ENCODE measurements around the gene RHOV. TPM values are rescaled to one million over a fixed set of nuclear protein-coding genes. Genes with fewer than 3 reads are reported as not detected.
A peak's percentile ranks its signal among the peaks of the same experiment; 100 is the strongest.

RHOV gene
- total and polyA plus RNA-seq, 10 of the 15 experiments (the other 5 are each of a cell fraction or from before 2014, with no cell fraction given): 0.24 to 39.3 (median 9.3) TPM

DNA sequence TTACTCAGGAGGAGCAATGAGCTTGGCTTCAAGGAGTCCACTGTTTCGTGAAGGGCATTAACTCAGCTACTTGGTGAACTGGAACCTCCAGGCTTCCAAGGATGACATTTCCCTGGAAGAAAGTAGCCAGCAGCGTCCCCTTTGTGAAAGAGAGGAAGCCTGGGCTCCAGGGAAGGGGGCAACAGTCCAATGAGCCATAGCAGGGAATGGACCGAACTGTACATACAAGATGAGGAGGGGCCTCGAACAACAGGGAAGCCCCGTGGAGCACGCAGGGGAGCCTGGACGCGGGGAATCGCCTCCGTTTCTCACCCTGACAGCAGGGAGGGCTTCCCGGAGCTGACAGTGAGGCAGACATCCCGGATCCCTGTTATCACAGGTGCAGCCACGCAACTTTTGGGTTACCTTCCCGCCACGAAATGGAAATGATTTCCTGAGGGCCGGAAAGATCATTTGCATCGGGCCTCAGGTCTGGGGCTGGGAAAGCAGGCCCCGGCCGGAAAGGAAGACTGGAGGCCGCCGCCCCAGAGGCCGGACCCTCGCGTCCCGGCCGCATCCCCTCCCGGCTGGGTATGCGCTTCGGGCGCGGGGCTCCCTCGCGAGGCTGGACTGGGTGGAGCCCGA lies 30.7 kb downstream of the RHOV start:
- Histone ChIP-seq H2AFZ (ENCODE audit: control insufficient read depth, low read depth, low read length) (peak overlapping the region; percentile 86), H3K4me1 (ENCODE audit: control insufficient read depth, insufficient read depth, low read length) (peaks cover 26% of the 10 kb centered on the region), H3K27me3 (replicated peaks in 1 of 2; ENCODE audit: control insufficient read depth in 2 of 2, insufficient read depth in 2 of 2, low read length in 1 of 2) (peaks cover 1 to 3% of the 10 kb centered on the region in 2 experiments; a peak in 1 of 4 replicates), H3K36me3 (ENCODE audit: control insufficient read depth in 2 of 2, insufficient read depth in 2 of 2, low read length in 1 of 2) (no peaks in the 10 kb centered on the region), H3K79me2 (ENCODE audit: control insufficient read depth, insufficient read depth, low read length) (no peaks in the 10 kb centered on the region), H3K9me3 (replicated peaks; ENCODE audit: control insufficient read depth, insufficient read depth, low read length) (no peaks in the 10 kb centered on the region), H3K9ac (ENCODE audit: control insufficient read depth, insufficient read depth, low read length) (no peak overlapping the region), H3K4me3 (peak overlapping the region; percentile 75; the same call in 1 of the 2 replicates), H3K4me2 (ENCODE audit: control insufficient read depth, insufficient read depth) (peak overlapping the region; percentile 98; the same call in 1 of the 2 replicates), H4K20me1 (ENCODE audit: control insufficient read depth, insufficient read depth) (no peaks in the 10 kb centered on the region), H3K27ac (ENCODE audit: control insufficient read depth, insufficient read depth) (no peak overlapping the region)
- no peak for TF ChIP-seq BRCA1 (IDR thresholded peaks at IDR 0.05; ENCODE audit: low read depth, low read length)
- TF ChIP-seq SMC3 (IDR thresholded peaks at IDR 0.05; ENCODE audit: borderline replicate concordance, low read length): no peak
- TF ChIP-seq BHLHE40 (IDR thresholded peaks at IDR 0.05; ENCODE audit: borderline replicate concordance in 1 of 2, low read depth in 2 of 2, low read length in 1 of 2): no peak
- TF ChIP-seq, protein P1, sequence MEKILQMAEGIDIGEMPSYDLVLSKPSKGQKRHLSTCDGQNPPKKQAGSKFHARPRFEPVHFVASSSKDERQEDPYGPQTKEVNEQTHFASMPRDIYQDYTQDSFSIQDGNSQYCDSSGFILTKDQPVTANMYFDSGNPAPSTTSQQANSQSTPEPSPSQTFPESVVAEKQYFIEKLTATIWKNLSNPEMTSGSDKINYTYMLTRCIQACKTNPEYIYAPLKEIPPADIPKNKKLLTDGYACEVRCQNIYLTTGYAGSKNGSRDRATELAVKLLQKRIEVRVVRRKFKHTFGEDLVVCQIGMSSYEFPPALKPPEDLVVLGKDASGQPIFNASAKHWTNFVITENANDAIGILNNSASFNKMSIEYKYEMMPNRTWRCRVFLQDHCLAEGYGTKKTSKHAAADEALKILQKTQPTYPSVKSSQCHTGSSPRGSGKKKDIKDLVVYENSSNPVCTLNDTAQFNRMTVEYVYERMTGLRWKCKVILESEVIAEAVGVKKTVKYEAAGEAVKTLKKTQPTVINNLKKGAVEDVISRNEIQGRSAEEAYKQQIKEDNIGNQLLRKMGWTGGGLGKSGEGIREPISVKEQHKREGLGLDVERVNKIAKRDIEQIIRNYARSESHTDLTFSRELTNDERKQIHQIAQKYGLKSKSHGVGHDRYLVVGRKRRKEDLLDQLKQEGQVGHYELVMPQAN (conservative IDR thresholded peaks at IDR 0.05): no peak
- TF ChIP-seq CHD2 (IDR thresholded peaks at IDR 0.05; ENCODE audit: borderline replicate concordance, low read depth, low read length): no peak
- no peak for TF ChIP-seq NR2C2 (IDR thresholded peaks at IDR 0.05; ENCODE audit: borderline replicate concordance, control insufficient read depth, insufficient read length, low read depth)
- TF ChIP-seq, protein P2, sequence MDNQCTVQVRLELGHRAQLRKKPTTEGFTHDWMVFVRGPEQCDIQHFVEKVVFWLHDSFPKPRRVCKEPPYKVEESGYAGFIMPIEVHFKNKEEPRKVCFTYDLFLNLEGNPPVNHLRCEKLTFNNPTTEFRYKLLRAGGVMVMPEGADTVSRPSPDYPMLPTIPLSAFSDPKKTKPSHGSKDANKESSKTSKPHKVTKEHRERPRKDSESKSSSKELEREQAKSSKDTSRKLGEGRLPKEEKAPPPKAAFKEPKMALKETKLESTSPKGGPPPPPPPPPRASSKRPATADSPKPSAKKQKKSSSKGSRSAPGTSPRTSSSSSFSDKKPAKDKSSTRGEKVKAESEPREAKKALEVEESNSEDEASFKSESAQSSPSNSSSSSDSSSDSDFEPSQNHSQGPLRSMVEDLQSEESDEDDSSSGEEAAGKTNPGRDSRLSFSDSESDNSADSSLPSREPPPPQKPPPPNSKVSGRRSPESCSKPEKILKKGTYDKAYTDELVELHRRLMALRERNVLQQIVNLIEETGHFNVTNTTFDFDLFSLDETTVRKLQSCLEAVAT (IDR thresholded peaks at IDR 0.05): no peak
- TF ChIP-seq BMI1 (IDR thresholded peaks at IDR 0.05; ENCODE audit: borderline replicate concordance): no peak
- TF ChIP-seq GATAD2B (conservative IDR thresholded peaks at IDR 0.05; ENCODE audit: low read depth): no peak
- TF ChIP-seq, protein P3, sequence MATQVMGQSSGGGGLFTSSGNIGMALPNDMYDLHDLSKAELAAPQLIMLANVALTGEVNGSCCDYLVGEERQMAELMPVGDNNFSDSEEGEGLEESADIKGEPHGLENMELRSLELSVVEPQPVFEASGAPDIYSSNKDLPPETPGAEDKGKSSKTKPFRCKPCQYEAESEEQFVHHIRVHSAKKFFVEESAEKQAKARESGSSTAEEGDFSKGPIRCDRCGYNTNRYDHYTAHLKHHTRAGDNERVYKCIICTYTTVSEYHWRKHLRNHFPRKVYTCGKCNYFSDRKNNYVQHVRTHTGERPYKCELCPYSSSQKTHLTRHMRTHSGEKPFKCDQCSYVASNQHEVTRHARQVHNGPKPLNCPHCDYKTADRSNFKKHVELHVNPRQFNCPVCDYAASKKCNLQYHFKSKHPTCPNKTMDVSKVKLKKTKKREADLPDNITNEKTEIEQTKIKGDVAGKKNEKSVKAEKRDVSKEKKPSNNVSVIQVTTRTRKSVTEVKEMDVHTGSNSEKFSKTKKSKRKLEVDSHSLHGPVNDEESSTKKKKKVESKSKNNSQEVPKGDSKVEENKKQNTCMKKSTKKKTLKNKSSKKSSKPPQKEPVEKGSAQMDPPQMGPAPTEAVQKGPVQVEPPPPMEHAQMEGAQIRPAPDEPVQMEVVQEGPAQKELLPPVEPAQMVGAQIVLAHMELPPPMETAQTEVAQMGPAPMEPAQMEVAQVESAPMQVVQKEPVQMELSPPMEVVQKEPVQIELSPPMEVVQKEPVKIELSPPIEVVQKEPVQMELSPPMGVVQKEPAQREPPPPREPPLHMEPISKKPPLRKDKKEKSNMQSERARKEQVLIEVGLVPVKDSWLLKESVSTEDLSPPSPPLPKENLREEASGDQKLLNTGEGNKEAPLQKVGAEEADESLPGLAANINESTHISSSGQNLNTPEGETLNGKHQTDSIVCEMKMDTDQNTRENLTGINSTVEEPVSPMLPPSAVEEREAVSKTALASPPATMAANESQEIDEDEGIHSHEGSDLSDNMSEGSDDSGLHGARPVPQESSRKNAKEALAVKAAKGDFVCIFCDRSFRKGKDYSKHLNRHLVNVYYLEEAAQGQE (IDR thresholded peaks at IDR 0.05; ENCODE audit: low read depth, low read length): no peak
- TF ChIP-seq KDM1A (IDR thresholded peaks at IDR 0.05; ENCODE audit: borderline replicate concordance): no peak
- TF ChIP-seq GABPA (IDR thresholded peaks at IDR 0.05; ENCODE audit: low read depth): no peak
- TF ChIP-seq SRF (IDR thresholded peaks at IDR 0.05; ENCODE audit: low read depth in 2 of 2, low read length in 2 of 2): no peak
- no TSS peak for BruUV-seq (replicated peaks)
- ChIA-PET RAD21 (ENCODE audit: unreplicated experiment) (interaction anchor here (0.6 to 5.0 kb wide), 12 partner anchors 15 to 278 kb away, joined by 3 to 41 read pairs (median 4); partner anchors contain the start of genes CCDC32, DNAJC17, VPS18 and ZFYVE19), CTCF (interaction anchor here (1.5 to 8.8 kb wide), 4 partner anchors 15 to 61 kb away, joined by 3 to 140 read pairs (median 20); partner anchors contain the start of gene VPS18), SMC1A (ENCODE audit: uncharacterized antibody, unreplicated experiment) (interaction anchor here (0.9 to 2.2 kb wide), 5 partner anchors 12 to 48 kb away, joined by 3 to 7 read pairs (median 3); no protein-coding TSS in a partner anchor), POLR2A (interaction anchor here (0.5 to 5.0 kb wide), 6 partner anchors 16 to 335 kb away, joined by 3 to 39 read pairs (median 4); partner anchors contain the start of genes RHOV and VPS18)
- in situ Hi-C loops (cut with MboI): no loop called here
- FAIRE-seq (no peak), ATAC-seq (no peak), DNase-seq (ENCODE audit: low read depth, low spot score) (no peak)
- WGBS (ENCODE audit: insufficient coverage, insufficient replicate concordance, low lambda C conversion rate, missing lambda C conversion rate): 15% methylated on average over 34 of the region's 34 CpGs
- intact Hi-C loops (cut with micrococcal nuclease; ENCODE audit: unreplicated experiment): loop anchor here (10.0 kb wide), 1 partner anchor 271 kb away; the partner anchor contains the start of gene INO80
